ENCODE results near the gene AMOTL2.

DNA sequence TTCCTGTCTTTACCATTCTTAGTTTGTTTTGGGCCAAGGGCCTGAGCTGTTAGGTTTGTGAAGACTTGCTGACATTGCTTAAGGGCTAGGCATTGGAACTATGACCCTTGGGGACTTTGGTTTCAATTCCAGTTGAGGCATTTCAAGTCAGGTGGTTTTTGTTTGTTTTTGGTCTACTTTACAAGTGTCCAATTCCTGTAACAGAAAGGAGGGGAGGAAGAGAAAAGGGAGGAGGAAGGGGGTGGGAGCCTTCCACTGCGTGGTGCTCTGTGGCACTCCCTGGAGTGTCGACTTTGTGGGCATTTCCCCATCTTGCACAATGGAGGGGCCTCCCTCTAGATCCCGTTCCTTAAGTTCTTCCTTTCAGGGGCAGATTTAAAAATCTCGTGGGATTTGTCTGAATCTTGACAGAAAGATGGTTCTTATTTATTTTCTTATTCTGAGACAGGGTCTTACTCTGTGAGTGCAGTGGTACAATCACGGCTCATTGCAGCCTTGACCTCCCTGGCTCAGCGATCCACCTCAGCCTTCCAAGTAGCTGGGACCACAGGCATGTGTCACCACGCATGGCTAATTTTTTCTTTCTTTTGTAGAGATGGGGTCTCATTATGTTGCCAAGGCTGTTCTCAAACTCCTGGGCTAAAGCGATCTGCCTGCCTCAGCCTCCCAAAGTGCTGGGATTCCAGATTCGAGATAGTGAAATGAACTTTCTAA is 64.1 kb downstream of the AMOTL2 start:
- TF ChIP-seq ZNF232 (CRISPR knock-in tag; IDR thresholded peaks at IDR 0.05), result no peak
- TF ChIP-seq ZNF138 (CRISPR knock-in tag; conservative IDR thresholded peaks at IDR 0.05), result no peak
- TF ChIP-seq, protein P1, sequence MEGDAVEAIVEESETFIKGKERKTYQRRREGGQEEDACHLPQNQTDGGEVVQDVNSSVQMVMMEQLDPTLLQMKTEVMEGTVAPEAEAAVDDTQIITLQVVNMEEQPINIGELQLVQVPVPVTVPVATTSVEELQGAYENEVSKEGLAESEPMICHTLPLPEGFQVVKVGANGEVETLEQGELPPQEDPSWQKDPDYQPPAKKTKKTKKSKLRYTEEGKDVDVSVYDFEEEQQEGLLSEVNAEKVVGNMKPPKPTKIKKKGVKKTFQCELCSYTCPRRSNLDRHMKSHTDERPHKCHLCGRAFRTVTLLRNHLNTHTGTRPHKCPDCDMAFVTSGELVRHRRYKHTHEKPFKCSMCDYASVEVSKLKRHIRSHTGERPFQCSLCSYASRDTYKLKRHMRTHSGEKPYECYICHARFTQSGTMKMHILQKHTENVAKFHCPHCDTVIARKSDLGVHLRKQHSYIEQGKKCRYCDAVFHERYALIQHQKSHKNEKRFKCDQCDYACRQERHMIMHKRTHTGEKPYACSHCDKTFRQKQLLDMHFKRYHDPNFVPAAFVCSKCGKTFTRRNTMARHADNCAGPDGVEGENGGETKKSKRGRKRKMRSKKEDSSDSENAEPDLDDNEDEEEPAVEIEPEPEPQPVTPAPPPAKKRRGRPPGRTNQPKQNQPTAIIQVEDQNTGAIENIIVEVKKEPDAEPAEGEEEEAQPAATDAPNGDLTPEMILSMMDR (IDR thresholded peaks at IDR 0.05), result no peak

Measured in WTC11 (cell line).